A673 (cell line): ENCODE results near the gene RFESD.

ENCODE experiments used
- CTCF ChIP-seq: fragments of 300-800, 200-600 bp; sonication (generic); conservative IDR thresholded peaks from 2 replicates; pipeline ENCODE4 v1.5.1; 2017; ENCODE audit warnings: low read depth, mild to moderate bottlenecking, antibody characterized with exemption, low read length, moderate library complexity, mixed read lengths
- EZH2 ChIP-seq: fragments of 200-600 bp; sonication (generic); IDR thresholded peaks from 2 replicates; pipeline ENCODE4 v1.6.1; 2017; ENCODE audit warnings: borderline replicate concordance, low read depth, mild to moderate bottlenecking, mixed read lengths, antibody characterized with exemption, low read length; ENCODE audit not compliant: poor library complexity, severe bottlenecking

- TF ChIP-seq CTCF (no peak), EZH2 (no peak)
Measured at GRCh38 chr5:95652849-95653248, 6.3 kb downstream of the RFESD start.
